Renal cortex interstitium (tissue), 11 donors: ENCODE data around the gene ASIP. TPM values are rescaled to one million over a fixed set of nuclear protein-coding genes. Genes with fewer than 3 reads are reported as not detected.
A peak's percentile ranks its signal among the peaks of the same experiment; 100 is the strongest.
"Not testable (repeated sequence)": the region's sequence is repeated elsewhere in the genome, so short reads cannot be mapped to it uniquely, and the experiment has no call there.

Experiments
- DNase-seq, 11 donors: peaks; one replicate each; pipeline ENCODE4 v3.0.0-alpha.2; 2013; ENCODE audit warnings: low read depth in 9 of 11, low spot score in 4 of 11; ENCODE audit errors: extremely low read depth in 1 of 11
- polyA plus RNA-seq, 3 donors: library from polyadenylated mRNA; unstranded; fragments of 120-200 nt; gene quantifications; one replicate each; pipeline ENCODE4 v1.2.1, GENCODE V29; 2013; ENCODE audit not compliant: insufficient read length in 3 of 3

ASIP gene
- polyA plus RNA-seq, 3 donors: 0.69 to 0.88 TPM; not detected in 1

GRCh38 chr20:34268851-34269636 is 27.8 kb downstream of the ASIP start:
- DNase-seq: peak in 1 of 11 donors; percentile 21

GRCh38 chr20:34269996-34270627 is 28.9 kb downstream of the ASIP start:
- no peak for DNase-seq

- DNase-seq: no peak
These were observed 30.7 kb downstream of the ASIP start for GRCh38 chr20:34271956-34272355.

- DNase-seq: no peak
These were observed 33.5 kb downstream of the ASIP start for GRCh38 chr20:34274694-34275093.

- no peak for DNase-seq
These were observed 40.0 kb downstream of the ASIP start for GRCh38 chr20:34281177-34281576.

GRCh38 chr20:34282041-34282440 is 40.8 kb downstream of the ASIP start:
- no peak for DNase-seq

- DNase-seq: no peak
These were observed 42.6 kb downstream of the ASIP start for GRCh38 chr20:34283844-34284243.

- DNase-seq: no peak
These were observed 44.2 kb downstream of the ASIP start for GRCh38 chr20:34285450-34285849.

GRCh38 chr20:34287500-34287899 is 46.3 kb downstream of the ASIP start:
- not testable (repeated sequence) for DNase-seq

GRCh38 chr20:34290471-34290870 is 49.2 kb downstream of the ASIP start:
- no peak for DNase-seq

- no peak for DNase-seq
These were observed 51.3 kb downstream of the ASIP start for GRCh38 chr20:34292496-34292895.

GRCh38 chr20:34293119-34293518 is 51.9 kb downstream of the ASIP start:
- DNase-seq: no peak

- no peak for DNase-seq
These were observed 52.4 kb downstream of the ASIP start for GRCh38 chr20:34293589-34293988.

GRCh38 chr20:34294563-34294962 is 53.3 kb downstream of the ASIP start:
- DNase-seq: no peak

GRCh38 chr20:34295284-34295683 is 54.1 kb downstream of the ASIP start:
- DNase-seq: no peak

- no peak for DNase-seq
These were observed 55.2 kb downstream of the ASIP start for GRCh38 chr20:34296468-34296867.

- not testable (repeated sequence) for DNase-seq
These were observed 57.1 kb downstream of the ASIP start for GRCh38 chr20:34298294-34298784.

- DNase-seq: no peak
These were observed 58.5 kb downstream of the ASIP start for GRCh38 chr20:34299556-34300255.

- no peak for DNase-seq
These were observed 59.1 kb downstream of the ASIP start for GRCh38 chr20:34300256-34300806.
